GM23338 (cell line): Measurements from ENCODE around the gene CYB5R3. TPM values are rescaled to one million over a fixed set of nuclear protein-coding genes. Genes with fewer than 3 reads are reported as not detected.

Experiments used
- ATAC-seq: fragments of 200-7000 bp; cut with Tn5 transposase; 3 replicates; pipeline ENCODE4 v1.9.1; 2020
- DNase-seq: peaks from one replicate; pipeline ENCODE4 v3.0.0-alpha.2; 2015; ENCODE audit warnings: low spot score
- H2AFZ ChIP-seq: fragments of 200-600 bp; sonication (generic); 2 replicates; pipeline ENCODE4 v1.8.0; 2016; ENCODE audit warnings: antibody characterized with exemption, mild to moderate bottlenecking, moderate library complexity
- H3F3A ChIP-seq: fragments of 200-600 bp; sonication (generic); replicated peaks from 2 replicates; pipeline ENCODE4 v1.8.0; 2017; ENCODE audit warnings: antibody characterized with exemption, mixed run types, low read depth
- H3K27ac ChIP-seq: fragments of 200-600 bp; sonication (generic); 2 replicates; pipeline ENCODE4 v1.6.1; 2016; ENCODE audit warnings: low read depth
- H3K27me3 ChIP-seq: fragments of 200-600 bp; sonication (generic); 2 replicates; pipeline ENCODE4 v1.8.0; 2016; ENCODE audit warnings: mild to moderate bottlenecking, mixed run types, moderate library complexity; ENCODE audit not compliant: insufficient read depth
- H3K36me3 ChIP-seq: fragments of 200-600 bp; sonication (generic); 2 replicates; pipeline ENCODE4 v1.8.0; 2016; ENCODE audit warnings: mild to moderate bottlenecking; ENCODE audit not compliant: insufficient read depth
- H3K4me1 ChIP-seq: fragments of 200-600 bp; sonication (generic); 2 replicates; pipeline ENCODE4 v1.8.0; 2016; ENCODE audit warnings: mild to moderate bottlenecking, moderate library complexity; ENCODE audit not compliant: insufficient read depth
- H3K4me2 ChIP-seq: fragments of 200-600 bp; sonication (generic); 2 replicates; pipeline ENCODE4 v1.7.1; 2017; ENCODE audit warnings: mixed run types
- H3K4me3 ChIP-seq: fragments of 200-600 bp; sonication (generic); 2 replicates; pipeline ENCODE4 v1.6.1; 2016; ENCODE audit warnings: mixed run types
- H3K79me2 ChIP-seq: fragments of 200-600 bp; sonication (generic); replicated peaks from 2 replicates; pipeline ENCODE4 v1.8.0; 2017; ENCODE audit warnings: mild to moderate bottlenecking; ENCODE audit not compliant: insufficient read depth
- H3K9me2 ChIP-seq: fragments of 200-600 bp; sonication (generic); 2 replicates; pipeline ENCODE4 v1.8.0; 2017; ENCODE audit not compliant: insufficient read depth
- H4K20me1 ChIP-seq: fragments of 200-600 bp; sonication (generic); replicated peaks from 2 replicates; pipeline ENCODE4 v1.8.0; 2017; ENCODE audit warnings: mild to moderate bottlenecking; ENCODE audit not compliant: insufficient read depth
- H3K27ac Mint-ChIP-seq: 2 replicates; pipeline ENCODE4 v1.8.0; 2020; ENCODE audit warnings: inconsistent platforms, mild to moderate bottlenecking, moderate library complexity, mixed read lengths
- H3K27me3 Mint-ChIP-seq: 3 replicates; pipeline ENCODE4 v1.8.0; 2022; ENCODE audit warnings: low read depth, mild to moderate bottlenecking, moderate library complexity, mixed read lengths, inconsistent platforms; ENCODE audit not compliant: insufficient read depth, poor library complexity
- H3K36me3 Mint-ChIP-seq: 3 replicates; pipeline ENCODE4 v1.8.0; 2021; ENCODE audit warnings: low read depth, mild to moderate bottlenecking, inconsistent platforms, moderate library complexity, mixed read lengths
- H3K4me1 Mint-ChIP-seq: 3 replicates; pipeline ENCODE4 v1.8.0; 2020; ENCODE audit warnings: mild to moderate bottlenecking, inconsistent platforms, mixed read lengths
- H3K4me3 Mint-ChIP-seq: 3 replicates; pipeline ENCODE4 v1.8.0; 2021; ENCODE audit warnings: moderate library complexity, mild to moderate bottlenecking, inconsistent platforms, mixed read lengths
- H3K9me3 Mint-ChIP-seq: 3 replicates; pipeline ENCODE4 v1.8.0; 2020; ENCODE audit warnings: moderate library complexity, mild to moderate bottlenecking, inconsistent platforms, mixed read lengths
- CREB1 ChIP-seq: fragments of 250-450 bp; sonication (Bioruptor Pico); IDR thresholded peaks from 2 replicates; pipeline ENCODE4 v1.5.0; 2020; ENCODE audit warnings: low read depth, mild to moderate bottlenecking, moderate library complexity
- EZH2 ChIP-seq: fragments of 200-600 bp; sonication (generic); IDR thresholded peaks from one replicate; pipeline ENCODE4 v1.8.0; 2017; ENCODE audit warnings: antibody characterized with exemption, mild to moderate bottlenecking, low read depth; ENCODE audit not compliant: unreplicated experiment
- EZH2phosphoT487 ChIP-seq: fragments of 200-600 bp; sonication (generic); IDR thresholded peaks from one replicate; pipeline ENCODE4 v1.8.1; 2018; ENCODE audit warnings: antibody characterized with exemption; ENCODE audit not compliant: unreplicated experiment
- JUNB ChIP-seq: IDR thresholded peaks from one replicate; pipeline ENCODE4 v1.6.1; 2016; ENCODE audit warnings: antibody characterized with exemption; ENCODE audit not compliant: unreplicated experiment
- NANOG ChIP-seq: IDR thresholded peaks from 2 replicates; pipeline ENCODE4 v1.6.1; 2016; ENCODE audit warnings: antibody characterized with exemption, borderline replicate concordance
- POLR2AphosphoS5 ChIP-seq: IDR thresholded peaks from 2 replicates; pipeline ENCODE4 v1.6.1; 2016; ENCODE audit warnings: antibody characterized with exemption, low read depth
- STAT1 ChIP-seq: IDR thresholded peaks from one replicate; pipeline ENCODE4 v1.6.1; 2016; ENCODE audit warnings: antibody characterized with exemption; ENCODE audit not compliant: unreplicated experiment
- ZNF114 ChIP-seq: fragments of 250-450 bp; sonication (Bioruptor Pico); IDR thresholded peaks from 2 replicates; pipeline ENCODE4 v1.5.0; 2020; ENCODE audit warnings: mild to moderate bottlenecking, moderate library complexity
- ZNF331 ChIP-seq: fragments of 250-450 bp; sonication (Bioruptor Pico); IDR thresholded peaks from 2 replicates; pipeline ENCODE4 v1.5.0; 2020; ENCODE audit warnings: low read depth, mild to moderate bottlenecking, moderate library complexity
- polyA plus RNA-seq: library from polyadenylated mRNA; unstranded; fragments of >200 nt; fragmentation: Nextera tagmentation; extraction: Ambion mirVana; gene quantifications from 2 replicates; pipeline ENCODE4 v1.2.1, GENCODE V29; 2016
- total RNA-seq: library from RNA; depleted of rRNA; stranded (reverse); fragments of >200 nt; shearing (Covaris generic); gene quantifications from 2 replicates; pipeline ENCODE4 v1.2.3, GENCODE V29; 2014
- TF ChIP-seq, protein P1 (sequence below): fragments of 250-450 bp; sonication (Bioruptor Pico); IDR thresholded peaks from 2 replicates; pipeline ENCODE4 v1.5.0; 2020; ENCODE audit warnings: mild to moderate bottlenecking, moderate library complexity
- TF ChIP-seq, protein P2 (sequence below): IDR thresholded peaks from one replicate; pipeline ENCODE4 v1.6.1; 2018; ENCODE audit warnings: antibody characterized with exemption; ENCODE audit not compliant: unreplicated experiment
- TF ChIP-seq, protein P3 (sequence below), 2 experiments: fragments of 200-600 bp in 1 of 2; sonication (generic) in 1 of 2; conservative IDR thresholded peaks; 2 replicates each; pipeline versions ENCODE4 v1.5.1 to v1.6.1; 2016 to 2017; ENCODE audit warnings: antibody characterized with exemption in 2 of 2, low read depth in 2 of 2, mild to moderate bottlenecking in 2 of 2, moderate library complexity in 1 of 2
- TF ChIP-seq, protein P4 (sequence below): IDR thresholded peaks from 2 replicates; pipeline ENCODE4 v1.6.1; 2016; ENCODE audit warnings: antibody characterized with exemption

Gene CYB5R3
- total and polyA plus RNA-seq, 2 experiments from 2014 or later = 76.2 to 76.9 TPM

- no peaks in the 10 kb centered on the region for H3K27me3 ChIP-seq
- DNase-seq (peak; percentile 32), ATAC-seq (no peak)
- no peak overlapping the region for H2AFZ ChIP-seq
- TF ChIP-seq ZNF331 (CRISPR knock-in tag) = no peak
- no peak for TF ChIP-seq ZNF114 (CRISPR knock-in tag)
- TF ChIP-seq POLR2AphosphoS5 = no peak
- TF ChIP-seq STAT1 = no peak
- no peak for TF ChIP-seq EZH2phosphoT487
- no peak for TF ChIP-seq NANOG
- no peak for TF ChIP-seq CREB1 (CRISPR knock-in tag)
- TF ChIP-seq, protein P1, sequence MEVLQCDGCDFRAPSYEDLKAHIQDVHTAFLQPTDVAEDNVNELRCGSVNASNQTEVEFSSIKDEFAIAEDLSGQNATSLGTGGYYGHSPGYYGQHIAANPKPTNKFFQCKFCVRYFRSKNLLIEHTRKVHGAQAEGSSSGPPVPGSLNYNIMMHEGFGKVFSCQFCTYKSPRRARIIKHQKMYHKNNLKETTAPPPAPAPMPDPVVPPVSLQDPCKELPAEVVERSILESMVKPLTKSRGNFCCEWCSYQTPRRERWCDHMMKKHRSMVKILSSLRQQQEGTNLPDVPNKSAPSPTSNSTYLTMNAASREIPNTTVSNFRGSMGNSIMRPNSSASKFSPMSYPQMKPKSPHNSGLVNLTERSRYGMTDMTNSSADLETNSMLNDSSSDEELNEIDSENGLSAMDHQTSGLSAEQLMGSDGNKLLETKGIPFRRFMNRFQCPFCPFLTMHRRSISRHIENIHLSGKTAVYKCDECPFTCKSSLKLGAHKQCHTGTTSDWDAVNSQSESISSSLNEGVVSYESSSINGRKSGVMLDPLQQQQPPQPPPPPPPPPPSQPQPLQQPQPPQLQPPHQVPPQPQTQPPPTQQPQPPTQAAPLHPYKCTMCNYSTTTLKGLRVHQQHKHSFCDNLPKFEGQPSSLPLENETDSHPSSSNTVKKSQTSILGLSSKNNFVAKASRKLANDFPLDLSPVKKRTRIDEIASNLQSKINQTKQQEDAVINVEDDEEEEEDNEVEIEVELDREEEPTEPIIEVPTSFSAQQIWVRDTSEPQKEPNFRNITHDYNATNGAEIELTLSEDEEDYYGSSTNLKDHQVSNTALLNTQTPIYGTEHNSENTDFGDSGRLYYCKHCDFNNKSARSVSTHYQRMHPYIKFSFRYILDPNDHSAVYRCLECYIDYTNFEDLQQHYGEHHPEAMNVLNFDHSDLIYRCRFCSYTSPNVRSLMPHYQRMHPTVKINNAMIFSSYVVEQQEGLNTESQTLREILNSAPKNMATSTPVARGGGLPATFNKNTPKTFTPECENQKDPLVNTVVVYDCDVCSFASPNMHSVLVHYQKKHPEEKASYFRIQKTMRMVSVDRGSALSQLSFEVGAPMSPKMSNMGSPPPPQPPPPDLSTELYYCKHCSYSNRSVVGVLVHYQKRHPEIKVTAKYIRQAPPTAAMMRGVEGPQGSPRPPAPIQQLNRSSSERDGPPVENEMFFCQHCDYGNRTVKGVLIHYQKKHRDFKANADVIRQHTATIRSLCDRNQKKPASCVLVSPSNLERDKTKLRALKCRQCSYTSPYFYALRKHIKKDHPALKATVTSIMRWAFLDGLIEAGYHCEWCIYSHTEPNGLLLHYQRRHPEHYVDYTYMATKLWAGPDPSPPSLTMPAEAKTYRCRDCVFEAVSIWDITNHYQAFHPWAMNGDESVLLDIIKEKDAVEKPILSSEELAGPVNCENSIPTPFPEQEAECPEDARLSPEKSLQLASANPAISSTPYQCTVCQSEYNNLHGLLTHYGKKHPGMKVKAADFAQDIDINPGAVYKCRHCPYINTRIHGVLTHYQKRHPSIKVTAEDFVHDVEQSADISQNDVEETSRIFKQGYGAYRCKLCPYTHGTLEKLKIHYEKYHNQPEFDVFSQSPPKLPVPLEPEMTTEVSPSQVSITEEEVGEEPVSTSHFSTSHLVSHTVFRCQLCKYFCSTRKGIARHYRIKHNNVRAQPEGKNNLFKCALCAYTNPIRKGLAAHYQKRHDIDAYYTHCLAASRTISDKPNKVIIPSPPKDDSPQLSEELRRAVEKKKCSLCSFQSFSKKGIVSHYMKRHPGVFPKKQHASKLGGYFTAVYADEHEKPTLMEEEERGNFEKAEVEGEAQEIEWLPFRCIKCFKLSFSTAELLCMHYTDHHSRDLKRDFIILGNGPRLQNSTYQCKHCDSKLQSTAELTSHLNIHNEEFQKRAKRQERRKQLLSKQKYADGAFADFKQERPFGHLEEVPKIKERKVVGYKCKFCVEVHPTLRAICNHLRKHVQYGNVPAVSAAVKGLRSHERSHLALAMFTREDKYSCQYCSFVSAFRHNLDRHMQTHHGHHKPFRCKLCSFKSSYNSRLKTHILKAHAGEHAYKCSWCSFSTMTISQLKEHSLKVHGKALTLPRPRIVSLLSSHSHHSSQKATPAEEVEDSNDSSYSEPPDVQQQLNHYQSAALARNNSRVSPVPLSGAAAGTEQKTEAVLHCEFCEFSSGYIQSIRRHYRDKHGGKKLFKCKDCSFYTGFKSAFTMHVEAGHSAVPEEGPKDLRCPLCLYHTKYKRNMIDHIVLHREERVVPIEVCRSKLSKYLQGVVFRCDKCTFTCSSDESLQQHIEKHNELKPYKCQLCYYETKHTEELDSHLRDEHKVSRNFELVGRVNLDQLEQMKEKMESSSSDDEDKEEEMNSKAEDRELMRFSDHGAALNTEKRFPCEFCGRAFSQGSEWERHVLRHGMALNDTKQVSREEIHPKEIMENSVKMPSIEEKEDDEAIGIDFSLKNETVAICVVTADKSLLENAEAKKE (CRISPR knock-in tag) = no peak
- TF ChIP-seq, protein P2, sequence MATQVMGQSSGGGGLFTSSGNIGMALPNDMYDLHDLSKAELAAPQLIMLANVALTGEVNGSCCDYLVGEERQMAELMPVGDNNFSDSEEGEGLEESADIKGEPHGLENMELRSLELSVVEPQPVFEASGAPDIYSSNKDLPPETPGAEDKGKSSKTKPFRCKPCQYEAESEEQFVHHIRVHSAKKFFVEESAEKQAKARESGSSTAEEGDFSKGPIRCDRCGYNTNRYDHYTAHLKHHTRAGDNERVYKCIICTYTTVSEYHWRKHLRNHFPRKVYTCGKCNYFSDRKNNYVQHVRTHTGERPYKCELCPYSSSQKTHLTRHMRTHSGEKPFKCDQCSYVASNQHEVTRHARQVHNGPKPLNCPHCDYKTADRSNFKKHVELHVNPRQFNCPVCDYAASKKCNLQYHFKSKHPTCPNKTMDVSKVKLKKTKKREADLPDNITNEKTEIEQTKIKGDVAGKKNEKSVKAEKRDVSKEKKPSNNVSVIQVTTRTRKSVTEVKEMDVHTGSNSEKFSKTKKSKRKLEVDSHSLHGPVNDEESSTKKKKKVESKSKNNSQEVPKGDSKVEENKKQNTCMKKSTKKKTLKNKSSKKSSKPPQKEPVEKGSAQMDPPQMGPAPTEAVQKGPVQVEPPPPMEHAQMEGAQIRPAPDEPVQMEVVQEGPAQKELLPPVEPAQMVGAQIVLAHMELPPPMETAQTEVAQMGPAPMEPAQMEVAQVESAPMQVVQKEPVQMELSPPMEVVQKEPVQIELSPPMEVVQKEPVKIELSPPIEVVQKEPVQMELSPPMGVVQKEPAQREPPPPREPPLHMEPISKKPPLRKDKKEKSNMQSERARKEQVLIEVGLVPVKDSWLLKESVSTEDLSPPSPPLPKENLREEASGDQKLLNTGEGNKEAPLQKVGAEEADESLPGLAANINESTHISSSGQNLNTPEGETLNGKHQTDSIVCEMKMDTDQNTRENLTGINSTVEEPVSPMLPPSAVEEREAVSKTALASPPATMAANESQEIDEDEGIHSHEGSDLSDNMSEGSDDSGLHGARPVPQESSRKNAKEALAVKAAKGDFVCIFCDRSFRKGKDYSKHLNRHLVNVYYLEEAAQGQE = no peak
- TF ChIP-seq, protein P3, sequence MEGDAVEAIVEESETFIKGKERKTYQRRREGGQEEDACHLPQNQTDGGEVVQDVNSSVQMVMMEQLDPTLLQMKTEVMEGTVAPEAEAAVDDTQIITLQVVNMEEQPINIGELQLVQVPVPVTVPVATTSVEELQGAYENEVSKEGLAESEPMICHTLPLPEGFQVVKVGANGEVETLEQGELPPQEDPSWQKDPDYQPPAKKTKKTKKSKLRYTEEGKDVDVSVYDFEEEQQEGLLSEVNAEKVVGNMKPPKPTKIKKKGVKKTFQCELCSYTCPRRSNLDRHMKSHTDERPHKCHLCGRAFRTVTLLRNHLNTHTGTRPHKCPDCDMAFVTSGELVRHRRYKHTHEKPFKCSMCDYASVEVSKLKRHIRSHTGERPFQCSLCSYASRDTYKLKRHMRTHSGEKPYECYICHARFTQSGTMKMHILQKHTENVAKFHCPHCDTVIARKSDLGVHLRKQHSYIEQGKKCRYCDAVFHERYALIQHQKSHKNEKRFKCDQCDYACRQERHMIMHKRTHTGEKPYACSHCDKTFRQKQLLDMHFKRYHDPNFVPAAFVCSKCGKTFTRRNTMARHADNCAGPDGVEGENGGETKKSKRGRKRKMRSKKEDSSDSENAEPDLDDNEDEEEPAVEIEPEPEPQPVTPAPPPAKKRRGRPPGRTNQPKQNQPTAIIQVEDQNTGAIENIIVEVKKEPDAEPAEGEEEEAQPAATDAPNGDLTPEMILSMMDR (conservative IDR thresholded peaks at IDR 0.05; ENCODE audit: low read depth in 2 of 2) = no peak
- TF ChIP-seq JUNB = no peak
- no peak for TF ChIP-seq EZH2
- TF ChIP-seq, protein P4, sequence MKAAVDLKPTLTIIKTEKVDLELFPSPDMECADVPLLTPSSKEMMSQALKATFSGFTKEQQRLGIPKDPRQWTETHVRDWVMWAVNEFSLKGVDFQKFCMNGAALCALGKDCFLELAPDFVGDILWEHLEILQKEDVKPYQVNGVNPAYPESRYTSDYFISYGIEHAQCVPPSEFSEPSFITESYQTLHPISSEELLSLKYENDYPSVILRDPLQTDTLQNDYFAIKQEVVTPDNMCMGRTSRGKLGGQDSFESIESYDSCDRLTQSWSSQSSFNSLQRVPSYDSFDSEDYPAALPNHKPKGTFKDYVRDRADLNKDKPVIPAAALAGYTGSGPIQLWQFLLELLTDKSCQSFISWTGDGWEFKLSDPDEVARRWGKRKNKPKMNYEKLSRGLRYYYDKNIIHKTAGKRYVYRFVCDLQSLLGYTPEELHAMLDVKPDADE = no peak
- peaks cover 16% of the 10 kb centered on the region for H3K27me3 Mint-ChIP-seq
- no peak overlapping the region for H3K27ac ChIP-seq
- H3K4me3 ChIP-seq = no peak overlapping the region
- no peak overlapping the region for H3K4me3 Mint-ChIP-seq
- H3F3A ChIP-seq = no peaks in the 10 kb centered on the region
- H3K9me3 Mint-ChIP-seq = no peaks in the 10 kb centered on the region
- peaks cover 8% of the 10 kb centered on the region for H3K4me1 Mint-ChIP-seq
- no peaks in the 10 kb centered on the region for H3K36me3 Mint-ChIP-seq
- no peak overlapping the region for H3K27ac Mint-ChIP-seq
- no peaks in the 10 kb centered on the region for H3K36me3 ChIP-seq
- peaks cover 6% of the 10 kb centered on the region; the same call in 1 of the 2 replicates for H3K4me1 ChIP-seq
- H4K20me1 ChIP-seq = no peaks in the 10 kb centered on the region
- no peak overlapping the region for H3K4me2 ChIP-seq
- no peaks in the 10 kb centered on the region for H3K9me2 ChIP-seq
- H3K79me2 ChIP-seq = peaks cover 11% of the 10 kb centered on the region; the same call in 1 of the 2 replicates
These were observed 1.9 kb upstream of the CYB5R3 start for GRCh38 chr22:42651134-42651533.
